H9 (cell line): ENCODE data around the gene KLHL22. TPM values are rescaled to one million over a fixed set of nuclear protein-coding genes. Genes with fewer than 3 reads are reported as not detected.

ENCODE experiments used
- DNase-seq: peaks from one replicate; pipeline ENCODE4 v3.0.0-alpha.2; 2017
- H2AFZ ChIP-seq: one replicate; pipeline ENCODE4 v1.6.1; 2013; ENCODE audit warnings: mild to moderate bottlenecking, low read length, control low read depth, moderate library complexity
- H2AK5ac ChIP-seq: 2 replicates; pipeline ENCODE4 v1.6.1; 2013; ENCODE audit warnings: low read length, control low read depth, mixed read lengths; ENCODE audit not compliant: insufficient read length
- H2BK120ac ChIP-seq: one replicate; pipeline ENCODE4 v1.6.1; 2013; ENCODE audit warnings: low read depth, mild to moderate bottlenecking, low read length, control low read depth, inconsistent platforms; ENCODE audit not compliant: poor library complexity, severe bottlenecking
- H2BK12ac ChIP-seq: 2 replicates; pipeline ENCODE4 v1.6.1; 2013; ENCODE audit warnings: low read length, control low read depth, mixed read lengths, low read depth; ENCODE audit not compliant: insufficient read length
- H2BK15ac ChIP-seq: 2 replicates; pipeline ENCODE4 v1.6.1; 2013; ENCODE audit warnings: low read depth, low read length, control low read depth
- H2BK20ac ChIP-seq: one replicate; pipeline ENCODE4 v1.6.1; 2013; ENCODE audit warnings: low read depth, mild to moderate bottlenecking, low read length, control low read depth, inconsistent platforms; ENCODE audit not compliant: poor library complexity, severe bottlenecking
- H2BK5ac ChIP-seq: 2 replicates; pipeline ENCODE4 v1.6.1; 2013; ENCODE audit warnings: low read length, control low read depth, mixed read lengths; ENCODE audit not compliant: insufficient read length
- H3K14ac ChIP-seq: 2 replicates; pipeline ENCODE4 v1.6.1; 2013; ENCODE audit warnings: low read length, control low read depth; ENCODE audit not compliant: insufficient read depth
- H3K18ac ChIP-seq: 2 replicates; pipeline ENCODE4 v1.6.1; 2013; ENCODE audit warnings: low read depth, mild to moderate bottlenecking, mixed read lengths, low read length, control low read depth; ENCODE audit not compliant: insufficient read length
- H3K23ac ChIP-seq: 2 replicates; pipeline ENCODE4 v1.6.1; 2013; ENCODE audit warnings: low read length, control low read depth, mixed read lengths, low read depth; ENCODE audit not compliant: insufficient read length
- H3K23me2 ChIP-seq: 2 replicates; pipeline ENCODE4 v1.6.1; 2013; ENCODE audit warnings: low read depth, mild to moderate bottlenecking, mixed read lengths, low read length, control low read depth; ENCODE audit not compliant: insufficient read length, poor library complexity, severe bottlenecking
- H3K27ac ChIP-seq: 2 replicates; pipeline ENCODE4 v1.5.1; 2013; ENCODE audit warnings: low read length, control low read depth, mixed read lengths, low read depth; ENCODE audit not compliant: insufficient read length
- H3K27me3 ChIP-seq: 2 replicates; pipeline ENCODE4 v1.6.1; 2013; ENCODE audit warnings: low read length, control low read depth, inconsistent platforms; ENCODE audit not compliant: insufficient read depth
- H3K4ac ChIP-seq: 2 replicates; pipeline ENCODE4 v1.6.1; 2013; ENCODE audit warnings: low read depth, mild to moderate bottlenecking, control low read depth, inconsistent platforms, low read length, moderate library complexity
- H3K4me1 ChIP-seq: 2 replicates; pipeline ENCODE4 v1.6.1; 2013; ENCODE audit warnings: low read length, control low read depth, inconsistent platforms; ENCODE audit not compliant: insufficient read depth
- H3K4me2 ChIP-seq: 2 replicates; pipeline ENCODE4 v1.6.1; 2013; ENCODE audit warnings: low read length, control low read depth, mixed read lengths; ENCODE audit not compliant: insufficient read length, insufficient read depth
- H3K56ac ChIP-seq: 2 replicates; pipeline ENCODE4 v1.6.1; 2013; ENCODE audit warnings: low read depth, mild to moderate bottlenecking, mixed read lengths, low read length, control low read depth; ENCODE audit not compliant: insufficient read length
- H3K79me1 ChIP-seq: 2 replicates; pipeline ENCODE4 v1.6.1; 2013; ENCODE audit warnings: low read depth, mild to moderate bottlenecking, moderate library complexity, low read length, control low read depth, inconsistent platforms; ENCODE audit not compliant: insufficient read depth, poor library complexity, severe bottlenecking
- H3K79me2 ChIP-seq: 2 replicates; pipeline ENCODE4 v1.6.1; 2013; ENCODE audit warnings: low read length, control low read depth, inconsistent platforms; ENCODE audit not compliant: insufficient read depth
- H3K9ac ChIP-seq: 2 replicates; pipeline ENCODE4 v1.6.1; 2013; ENCODE audit warnings: low read length, control low read depth, mixed read lengths; ENCODE audit not compliant: insufficient read length; ENCODE audit errors: extremely low read depth
- H3K9me3 ChIP-seq: one replicate; pipeline ENCODE4 v1.6.1; 2013; ENCODE audit warnings: low read depth, low read length, inconsistent platforms; ENCODE audit not compliant: control insufficient read depth
- H3T11ph ChIP-seq: one replicate; pipeline ENCODE4 v1.6.1; 2013; ENCODE audit warnings: mild to moderate bottlenecking, low read length, control low read depth, inconsistent platforms
- H4K20me1 ChIP-seq: one replicate; pipeline ENCODE4 v1.6.1; 2013; ENCODE audit not compliant: control insufficient read depth, insufficient read length, insufficient read depth
- H4K5ac ChIP-seq: 2 replicates; pipeline ENCODE4 v1.6.1; 2013; ENCODE audit warnings: low read depth, mild to moderate bottlenecking, mixed read lengths, low read length, control low read depth; ENCODE audit not compliant: insufficient read length
- H4K8ac ChIP-seq: replicated peaks from 2 replicates; pipeline ENCODE4 v1.6.1; 2013; ENCODE audit warnings: low read length, control low read depth, mixed read lengths, low read depth; ENCODE audit not compliant: insufficient read length
- H4K91ac ChIP-seq: 2 replicates; pipeline ENCODE4 v1.6.1; 2013; ENCODE audit warnings: low read depth, mild to moderate bottlenecking, moderate library complexity, mixed read lengths, low read length, control low read depth; ENCODE audit not compliant: insufficient read length
- H3K27ac Mint-ChIP-seq, 3 experiments: 2 replicates in 2 of 3; 3 replicates in 1 of 3; pipeline ENCODE4 v1.8.0; 2020 to 2021; ENCODE audit warnings: mixed read lengths in 3 of 3, mild to moderate bottlenecking in 1 of 3, moderate library complexity in 1 of 3
- H3K27me3 Mint-ChIP-seq: 2 replicates; pipeline ENCODE4 v1.8.0; 2021; ENCODE audit warnings: low read depth, mild to moderate bottlenecking, moderate library complexity, mixed read lengths
- H3K36me3 Mint-ChIP-seq, 3 experiments: 2 replicates in 2 of 3; 3 replicates in 1 of 3; pipeline ENCODE4 v1.8.0; 2020 to 2021; ENCODE audit warnings: low read depth in 3 of 3, mixed read lengths in 3 of 3; ENCODE audit not compliant: insufficient read depth in 1 of 3
- H3K4me1 Mint-ChIP-seq, 2 experiments: 2 replicates each; pipeline ENCODE4 v1.8.0; 2020; ENCODE audit warnings: mixed read lengths in 2 of 2
- H3K4me3 Mint-ChIP-seq, 2 experiments: 2 replicates in 1 of 2; 3 replicates in 1 of 2; pipeline ENCODE4 v1.8.0; 2020 to 2021; ENCODE audit warnings: mild to moderate bottlenecking in 2 of 2, mixed read lengths in 2 of 2, moderate library complexity in 1 of 2
- H3K9me3 Mint-ChIP-seq, 2 experiments: 2 replicates in 1 of 2; 3 replicates in 1 of 2; pipeline ENCODE4 v1.8.0; 2020; ENCODE audit warnings: mild to moderate bottlenecking in 2 of 2, mixed read lengths in 2 of 2, moderate library complexity in 1 of 2
- WGBS: extraction: QIAGEN DNeasy Blood & Tissue Kit; methylation state at CpG from one replicate; pipeline ENCODE4 v1.1.7; 2013; ENCODE audit warnings: missing lambda C conversion rate, low lambda C conversion rate, mixed read lengths; ENCODE audit not compliant: insufficient read length; ENCODE audit errors: extremely low coverage; 5-methylcytosine and 5-hydroxymethylcytosine counted together
- total RNA-seq: library from RNA; stranded (reverse); gene quantifications from 2 replicates; pipeline ENCODE4 v1.2.1, GENCODE V29; 2021
- TF ChIP-seq, protein P1 (sequence below): fragments of 200-600 bp; sonication (generic); conservative IDR thresholded peaks from 3 replicates; pipeline ENCODE4 v1.8.0; 2021; ENCODE audit warnings: antibody characterized with exemption, mild to moderate bottlenecking

Gene KLHL22
- total RNA-seq, 1 experiment from 2014 or later: 11.9 TPM

DNA sequence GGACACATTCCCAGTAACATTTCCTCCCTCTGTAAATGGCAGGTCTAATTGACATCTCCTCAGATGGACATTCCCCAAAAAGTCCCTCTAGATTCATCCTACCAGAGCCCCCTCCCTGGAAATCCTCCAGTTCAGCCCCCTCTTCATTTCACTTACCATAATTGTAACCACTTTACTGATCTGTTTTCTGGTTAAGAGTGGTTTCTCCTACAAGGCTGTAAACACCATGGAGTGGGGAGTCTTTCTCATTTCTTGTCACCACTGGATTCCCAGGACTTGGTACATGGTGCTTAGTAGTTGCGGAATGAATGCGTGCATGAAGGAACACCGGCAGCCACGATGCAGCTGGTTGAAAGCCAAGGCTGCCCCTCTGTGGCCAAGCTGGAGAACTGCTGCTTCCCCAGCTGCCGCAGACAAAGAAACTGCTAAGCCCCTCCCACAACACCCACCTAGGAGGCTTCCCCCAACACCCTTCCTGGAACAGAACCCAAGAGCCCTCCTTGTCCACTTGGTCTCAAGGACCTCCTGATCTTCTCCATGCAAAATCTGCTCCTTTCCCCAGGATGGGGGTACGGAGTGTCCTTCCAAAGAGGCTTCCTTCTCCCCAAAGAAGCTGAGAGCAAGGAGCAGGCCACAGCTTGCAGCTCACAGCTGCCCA, 39.4 kb downstream of the KLHL22 start:
- Histone ChIP-seq H3K14ac (no peak overlapping the region), H2AK5ac (no peak overlapping the region), H2BK15ac (no peak overlapping the region), H3K4me1 (0 out of 2 replicates have a peak, but pooled peaks cover 2% of the 10 kb centered on the region), H3K4ac (no peak overlapping the region), H3K9ac (no peak overlapping the region), H2AFZ (no peak overlapping the region), H2BK120ac (no peak overlapping the region), H3K79me2 (no peaks in the 10 kb centered on the region), H3K27ac (no peak overlapping the region), H4K91ac (no peak overlapping the region), H3K23me2 (no peaks in the 10 kb centered on the region), H3K27me3 (no peaks in the 10 kb centered on the region), H3T11ph (no peak overlapping the region), H4K20me1 (no peaks in the 10 kb centered on the region), H2BK12ac (no peak overlapping the region), H2BK20ac (no peak overlapping the region), H3K56ac (no peak overlapping the region), H3K4me2 (no peak overlapping the region), H2BK5ac (no peak overlapping the region), H3K23ac (no peak overlapping the region), H3K79me1 (no peaks in the 10 kb centered on the region), H4K5ac (no peak overlapping the region), H3K9me3 (no peaks in the 10 kb centered on the region), H3K18ac (no peak overlapping the region), H4K8ac (no peak overlapping the region)
- no peak overlapping the region for H3K4me3 Mint-ChIP-seq
- H3K36me3 Mint-ChIP-seq: peaks cover 2 to 15% (median 4%) of the 10 kb centered on the region in 3 experiments; a peak in 5 of 7 replicates
- H3K27ac Mint-ChIP-seq: peak overlapping the region in 2 of 3 experiments; percentile 78 to 85; a peak in 3 of 7 replicates
- DNase-seq: peak; percentile 89
- H3K4me1 Mint-ChIP-seq: peaks cover 15 to 21% of the 10 kb centered on the region in 2 experiments
- H3K27me3 Mint-ChIP-seq: no peaks in the 10 kb centered on the region
- TF ChIP-seq, protein P1, sequence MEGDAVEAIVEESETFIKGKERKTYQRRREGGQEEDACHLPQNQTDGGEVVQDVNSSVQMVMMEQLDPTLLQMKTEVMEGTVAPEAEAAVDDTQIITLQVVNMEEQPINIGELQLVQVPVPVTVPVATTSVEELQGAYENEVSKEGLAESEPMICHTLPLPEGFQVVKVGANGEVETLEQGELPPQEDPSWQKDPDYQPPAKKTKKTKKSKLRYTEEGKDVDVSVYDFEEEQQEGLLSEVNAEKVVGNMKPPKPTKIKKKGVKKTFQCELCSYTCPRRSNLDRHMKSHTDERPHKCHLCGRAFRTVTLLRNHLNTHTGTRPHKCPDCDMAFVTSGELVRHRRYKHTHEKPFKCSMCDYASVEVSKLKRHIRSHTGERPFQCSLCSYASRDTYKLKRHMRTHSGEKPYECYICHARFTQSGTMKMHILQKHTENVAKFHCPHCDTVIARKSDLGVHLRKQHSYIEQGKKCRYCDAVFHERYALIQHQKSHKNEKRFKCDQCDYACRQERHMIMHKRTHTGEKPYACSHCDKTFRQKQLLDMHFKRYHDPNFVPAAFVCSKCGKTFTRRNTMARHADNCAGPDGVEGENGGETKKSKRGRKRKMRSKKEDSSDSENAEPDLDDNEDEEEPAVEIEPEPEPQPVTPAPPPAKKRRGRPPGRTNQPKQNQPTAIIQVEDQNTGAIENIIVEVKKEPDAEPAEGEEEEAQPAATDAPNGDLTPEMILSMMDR: peak; percentile 94
- no CpG with 5 or more reads among the region's 6 CpGs for WGBS
- H3K9me3 Mint-ChIP-seq: no peaks in the 10 kb centered on the region
